Activated CD4-positive, alpha-beta T cell treated with anti-CD3 and anti-CD28 coated beads, Interleukin-2, Interleukin-4, amounts not matched to agents 100 ng/mL and 50 ng/mL, durations not matched to agents 16 hours and 8 hours (primary cell): ENCODE data around the gene AGAP3.

Experiments
- DNase-seq: peaks from one replicate; pipeline ENCODE4 v3.0.0-alpha.2; 2020; ENCODE audit warnings: low spot score

AGAP3 gene

DNA sequence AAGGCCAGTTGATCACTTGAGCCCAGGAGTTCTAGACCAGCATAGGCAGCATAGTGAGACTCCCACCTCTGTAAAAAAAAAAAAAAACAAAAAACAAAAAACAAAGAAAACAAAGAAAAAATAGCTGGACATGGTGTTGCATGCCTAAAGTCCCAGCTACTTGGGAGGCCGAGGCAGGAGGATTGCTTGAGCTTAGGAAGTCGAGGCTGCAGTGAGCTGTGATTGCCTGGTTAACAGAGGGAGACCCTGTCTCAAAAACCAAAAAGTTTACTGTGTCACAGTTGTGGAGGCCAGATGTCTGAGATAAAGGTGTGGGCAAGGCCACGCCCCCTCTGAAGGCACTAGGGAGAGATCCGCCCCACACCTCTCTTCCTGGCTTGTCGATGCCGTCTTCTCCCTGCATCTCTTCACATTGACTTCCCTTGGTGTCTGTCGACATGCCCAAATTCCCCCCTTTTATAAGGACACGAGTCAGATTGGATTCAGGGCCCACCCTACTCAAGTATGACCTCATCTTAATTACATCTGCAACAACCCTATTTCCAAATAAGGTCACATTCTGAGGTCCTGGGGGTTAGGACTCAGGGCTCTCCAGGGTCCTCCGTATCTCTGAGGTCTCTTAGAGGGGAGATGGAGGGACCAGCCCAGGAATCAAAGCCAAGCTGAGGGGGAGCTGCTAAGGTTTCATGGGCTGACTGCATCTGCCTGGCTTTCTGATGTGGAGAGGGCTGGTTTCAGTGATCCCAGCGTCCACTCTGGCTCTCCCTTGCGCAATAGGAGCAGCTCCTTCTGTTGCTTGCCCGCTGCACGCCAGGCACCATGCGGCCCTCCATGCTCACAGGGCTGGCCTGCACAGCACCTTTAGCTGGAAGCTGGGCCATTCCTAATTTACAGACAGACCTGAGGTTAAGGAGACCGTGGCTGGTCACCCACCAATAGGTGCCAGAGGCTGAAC lies 23.1 kb downstream of the AGAP3 start:
- no peak for DNase-seq

DNA sequence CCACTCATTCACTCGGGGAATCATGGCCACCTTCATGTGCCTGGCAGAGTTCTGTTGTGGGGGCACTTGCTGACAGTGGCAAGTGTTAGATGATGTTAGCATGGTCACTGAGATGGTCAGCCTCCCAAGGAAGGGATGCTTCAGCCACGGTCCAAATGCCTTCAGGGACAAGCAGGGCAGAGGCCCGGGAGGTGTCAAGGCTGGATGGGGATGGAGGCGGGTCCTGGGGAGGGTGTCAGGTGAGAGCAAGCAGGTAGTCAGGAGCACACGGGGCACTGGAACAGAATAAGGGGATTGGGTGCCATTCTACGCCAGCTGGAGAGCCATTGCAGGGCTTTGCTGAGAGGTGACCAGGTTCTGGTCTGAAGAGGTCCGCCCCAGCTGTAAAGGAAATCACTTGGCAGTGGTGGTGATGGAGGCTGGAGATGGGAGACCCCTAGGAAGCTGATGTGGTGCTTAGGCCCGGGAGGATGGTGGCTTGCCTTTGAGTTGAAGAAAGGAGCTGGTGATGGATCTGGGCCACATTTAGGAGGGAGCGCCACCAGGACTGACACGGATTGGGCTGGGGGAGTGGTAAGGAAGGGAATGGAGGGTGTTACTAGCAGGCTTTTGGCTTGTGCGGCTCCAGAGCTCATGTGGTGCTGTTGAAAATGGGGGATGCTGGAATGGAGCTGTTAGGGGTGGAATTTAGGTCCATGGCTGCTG lies 24.1 kb downstream of the AGAP3 start:
- DNase-seq, result no peak

DNA sequence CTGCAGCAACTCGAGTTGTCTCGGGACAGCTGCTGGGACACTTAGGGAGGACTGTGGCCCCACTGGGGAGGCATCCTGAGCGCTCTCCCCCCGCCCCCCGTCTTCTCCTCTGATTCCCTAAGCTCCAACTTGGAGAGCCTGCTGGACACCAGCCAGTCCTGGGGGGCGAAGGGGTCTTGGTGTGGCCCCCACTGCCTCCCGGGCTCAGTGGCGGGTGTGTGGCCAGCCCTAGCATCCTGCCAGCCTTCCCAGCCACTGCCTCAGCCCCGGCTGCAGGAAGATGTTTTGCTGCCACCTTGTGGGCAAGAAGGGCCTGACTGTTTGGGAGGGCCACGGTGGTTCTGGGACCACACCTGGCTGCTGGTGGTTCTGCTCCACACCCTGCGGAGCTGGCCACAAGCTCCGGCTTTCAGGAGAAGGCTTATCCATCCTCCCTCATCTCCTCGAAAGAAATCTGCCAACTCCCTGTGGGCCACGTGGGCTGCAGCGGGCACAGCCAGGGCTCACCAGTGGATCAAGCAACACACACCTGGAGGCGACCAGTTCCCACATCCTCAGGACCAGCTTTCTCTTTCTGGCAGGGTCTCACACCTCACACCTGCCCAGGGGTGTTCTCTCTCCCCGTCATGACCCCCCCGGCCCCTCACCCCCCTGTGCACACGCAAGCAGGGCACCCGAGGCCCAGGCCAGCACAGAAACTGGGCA lies 24.8 kb downstream of the AGAP3 start:
- peak; percentile 73 for DNase-seq

DNA sequence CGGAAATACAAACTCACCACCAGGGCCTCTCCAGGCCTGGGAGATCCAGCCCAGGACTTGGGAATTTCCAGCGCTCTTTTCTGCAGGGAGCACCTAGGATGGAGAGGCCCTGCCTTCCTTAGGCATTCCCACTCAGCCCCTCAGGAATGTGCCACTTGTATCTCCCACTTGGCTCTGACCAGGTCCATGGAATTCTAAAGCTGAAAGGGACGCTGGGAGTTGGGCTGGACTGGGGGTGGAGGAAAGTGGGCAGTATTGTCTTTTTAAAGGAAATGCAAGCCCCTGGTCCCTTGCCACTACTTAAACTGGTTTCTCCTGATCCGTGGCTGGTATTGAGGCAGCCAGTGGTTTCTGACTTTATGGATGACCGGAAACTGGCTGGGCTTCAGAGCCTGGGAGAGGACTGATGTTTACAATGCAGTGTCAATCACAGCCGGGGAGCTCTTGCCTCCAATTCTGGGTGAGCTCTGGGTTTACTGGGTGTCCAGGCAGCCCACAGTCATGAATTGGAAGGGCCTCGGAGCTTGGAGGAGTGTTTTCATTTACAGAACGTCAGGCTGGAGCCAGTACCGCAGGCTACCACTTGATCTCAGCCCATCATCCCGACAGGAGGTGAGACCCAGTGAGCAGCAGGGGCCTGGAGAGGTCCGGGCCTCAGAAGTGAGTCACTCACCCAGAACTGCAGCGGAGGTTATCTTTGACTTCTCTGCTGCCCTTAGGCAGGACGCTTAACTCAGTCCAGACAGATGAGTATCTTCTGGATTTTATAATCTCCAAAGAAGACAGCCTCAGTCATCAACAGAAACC lies 27.3 kb downstream of the AGAP3 start:
- no peak for DNase-seq

DNA sequence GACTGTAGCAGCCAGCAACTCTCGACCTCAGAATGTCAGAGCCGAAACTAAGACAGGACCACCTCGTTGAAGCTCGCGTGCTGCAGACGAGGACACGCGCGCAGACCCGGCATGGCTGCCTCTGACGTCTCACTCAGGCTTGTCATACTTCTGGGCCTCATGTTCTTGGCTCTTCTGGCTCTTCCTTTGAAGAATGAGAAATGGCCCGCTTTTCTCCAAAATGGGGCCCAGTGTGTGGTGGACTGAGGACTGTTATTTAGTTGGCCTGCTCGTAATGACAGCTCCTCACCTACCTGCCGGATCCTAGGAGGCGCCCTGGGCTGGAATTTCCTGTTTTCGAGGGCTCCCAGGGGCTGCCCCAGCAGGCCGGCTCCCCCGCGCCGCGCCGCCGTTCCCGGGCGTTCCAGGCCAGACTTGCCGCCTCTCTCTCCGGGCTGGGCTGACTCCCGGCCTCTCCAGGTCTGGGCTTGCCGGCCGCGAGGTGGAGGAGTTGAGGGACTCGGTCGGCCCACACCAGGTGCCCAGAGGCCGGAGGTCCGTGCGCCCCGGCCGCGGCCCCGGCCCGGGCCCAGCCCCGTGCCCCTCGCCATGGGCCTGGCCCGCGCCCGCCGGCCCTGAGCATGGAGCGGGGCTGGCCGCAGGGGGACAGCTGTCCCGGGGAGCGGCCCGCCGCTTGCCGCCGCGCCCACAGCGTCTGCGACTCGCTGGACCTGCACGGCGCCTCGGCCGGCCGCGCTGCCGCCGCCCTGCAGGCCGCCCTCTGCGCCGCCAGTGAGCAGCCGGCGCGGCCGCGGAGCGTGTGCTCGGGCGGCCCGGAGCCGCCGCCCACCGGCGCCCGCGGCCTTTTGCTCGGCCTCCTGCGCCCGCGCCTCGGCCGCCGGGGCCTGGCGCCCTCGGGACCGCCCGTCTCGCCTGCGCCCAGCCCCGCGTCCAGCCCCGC lies 28.1 kb downstream of the AGAP3 start:
- no peak for DNase-seq

DNA sequence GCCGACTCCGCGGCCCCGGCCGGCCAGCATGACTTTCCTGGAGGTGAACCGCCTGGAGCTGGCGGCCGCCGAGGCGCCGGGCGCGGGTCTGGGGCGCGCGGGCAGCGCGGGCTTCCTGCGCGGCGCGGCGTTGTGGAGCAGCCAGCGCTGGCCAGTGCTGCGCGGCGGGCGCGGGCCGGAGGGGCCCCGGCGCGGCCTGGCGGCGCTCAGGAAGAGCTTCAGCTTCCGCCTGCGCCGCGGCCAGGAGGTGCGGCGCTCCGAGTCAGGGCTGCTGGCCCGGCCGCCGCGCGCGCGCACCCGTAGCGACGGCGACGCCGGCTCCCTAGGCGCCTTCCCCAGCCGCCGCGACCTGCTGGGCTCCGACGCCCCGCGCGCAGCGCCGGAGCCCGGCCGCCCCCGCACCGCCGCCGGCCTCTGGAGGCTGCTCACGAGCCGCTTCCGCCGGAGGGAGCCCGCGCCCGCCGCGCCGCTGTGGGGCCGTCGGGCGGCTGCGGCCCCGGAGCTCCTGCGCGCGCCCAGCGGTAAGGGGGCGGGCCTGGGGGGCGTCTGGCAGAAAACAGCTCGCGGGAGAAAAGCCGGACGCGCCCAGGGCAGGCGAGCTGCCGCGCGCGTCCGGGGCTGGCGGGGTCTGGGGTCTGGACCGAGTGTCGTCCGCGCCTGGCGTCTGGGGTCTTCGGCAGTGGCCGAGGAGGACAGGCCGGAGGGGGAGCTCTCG lies 29.0 kb downstream of the AGAP3 start:
- peak; percentile 13 for DNase-seq

DNA sequence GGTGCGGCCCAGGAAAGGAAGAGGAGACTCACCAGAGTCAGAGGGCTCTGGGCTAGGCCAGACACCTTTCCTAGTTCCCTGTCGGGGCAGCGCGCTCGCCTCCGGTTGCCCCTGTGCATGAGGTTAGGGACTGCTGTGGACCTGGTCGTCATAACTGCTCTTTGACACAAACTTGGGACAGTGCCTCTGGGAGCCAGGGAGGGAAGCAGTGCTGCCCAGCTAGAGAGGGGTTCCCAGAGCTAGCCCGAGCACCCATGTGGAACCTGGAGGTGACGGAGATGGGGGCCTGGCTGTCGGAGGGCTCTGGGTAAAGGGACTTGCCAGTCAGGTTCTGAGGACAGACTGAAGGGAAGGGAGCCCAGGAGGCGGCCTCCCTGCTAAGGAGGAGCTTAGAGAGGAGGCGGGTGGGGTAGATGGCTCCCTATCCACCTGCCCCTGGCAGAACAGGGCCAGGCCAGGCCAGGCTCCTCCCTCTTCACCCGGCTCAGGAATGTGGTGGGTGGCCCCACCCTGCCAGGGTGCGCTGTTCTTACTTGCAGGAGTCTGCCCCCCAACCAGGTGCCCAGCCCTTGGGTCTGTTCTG lies 29.7 kb downstream of the AGAP3 start:
- DNase-seq, result no peak

DNA sequence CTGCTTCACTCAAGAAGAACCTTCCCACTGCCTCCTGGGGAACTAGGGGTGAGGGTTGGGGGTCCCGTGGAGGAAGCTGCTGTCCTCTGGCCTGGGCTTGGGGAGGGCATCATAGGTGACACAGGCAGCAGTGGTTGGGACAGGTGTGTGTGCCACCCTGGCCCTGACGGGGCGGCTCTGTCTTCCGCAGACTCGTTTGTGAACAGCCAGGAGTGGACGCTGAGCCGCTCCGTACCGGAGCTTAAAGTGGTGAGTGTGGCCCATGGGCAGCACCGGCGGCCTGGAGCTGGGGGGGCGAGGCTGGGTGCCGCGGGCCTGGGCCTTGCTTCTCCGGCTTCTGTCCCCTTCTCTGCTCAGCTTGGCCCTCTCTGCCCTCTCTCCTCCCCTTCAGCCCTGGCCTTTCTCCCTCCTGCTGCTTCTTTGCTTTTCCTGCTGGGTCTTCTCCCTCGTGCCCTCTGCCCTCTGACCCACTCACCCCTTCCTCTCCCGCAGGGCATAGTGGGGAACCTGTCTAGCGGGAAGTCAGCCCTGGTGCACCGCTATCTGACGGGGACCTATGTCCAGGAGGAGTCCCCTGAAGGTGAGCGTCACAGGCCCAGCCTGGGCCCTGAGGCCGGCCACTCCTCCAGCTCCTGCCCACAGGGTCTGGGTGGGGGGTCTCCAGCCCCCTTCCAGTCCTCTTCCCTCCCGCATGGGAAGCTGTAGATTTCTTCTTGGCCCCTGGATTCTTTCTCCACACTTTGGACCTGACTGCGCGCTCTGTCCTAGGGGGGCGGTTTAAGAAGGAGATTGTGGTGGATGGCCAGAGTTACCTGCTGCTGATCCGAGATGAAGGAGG lies 30.5 kb downstream of the AGAP3 start:
- DNase-seq, result no peak

DNA sequence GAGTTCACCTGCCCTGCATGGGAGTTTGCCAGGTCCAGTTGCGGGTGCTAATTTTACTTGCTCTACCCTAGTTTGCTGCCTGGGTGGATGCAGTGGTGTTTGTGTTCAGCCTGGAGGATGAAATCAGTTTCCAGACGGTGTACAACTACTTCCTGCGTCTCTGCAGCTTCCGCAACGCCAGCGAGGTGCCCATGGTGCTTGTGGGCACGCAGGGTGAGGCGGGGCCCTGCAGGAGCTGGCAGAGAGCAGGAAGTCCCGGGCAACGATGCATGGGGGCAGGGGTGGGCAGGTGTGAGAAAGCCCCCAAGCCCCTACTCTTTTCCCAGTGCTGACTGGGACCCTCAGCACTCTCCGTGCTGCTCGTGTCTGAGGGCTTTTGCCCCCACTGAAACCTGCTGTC lies 31.3 kb downstream of the AGAP3 start:
- no peak for DNase-seq

DNA sequence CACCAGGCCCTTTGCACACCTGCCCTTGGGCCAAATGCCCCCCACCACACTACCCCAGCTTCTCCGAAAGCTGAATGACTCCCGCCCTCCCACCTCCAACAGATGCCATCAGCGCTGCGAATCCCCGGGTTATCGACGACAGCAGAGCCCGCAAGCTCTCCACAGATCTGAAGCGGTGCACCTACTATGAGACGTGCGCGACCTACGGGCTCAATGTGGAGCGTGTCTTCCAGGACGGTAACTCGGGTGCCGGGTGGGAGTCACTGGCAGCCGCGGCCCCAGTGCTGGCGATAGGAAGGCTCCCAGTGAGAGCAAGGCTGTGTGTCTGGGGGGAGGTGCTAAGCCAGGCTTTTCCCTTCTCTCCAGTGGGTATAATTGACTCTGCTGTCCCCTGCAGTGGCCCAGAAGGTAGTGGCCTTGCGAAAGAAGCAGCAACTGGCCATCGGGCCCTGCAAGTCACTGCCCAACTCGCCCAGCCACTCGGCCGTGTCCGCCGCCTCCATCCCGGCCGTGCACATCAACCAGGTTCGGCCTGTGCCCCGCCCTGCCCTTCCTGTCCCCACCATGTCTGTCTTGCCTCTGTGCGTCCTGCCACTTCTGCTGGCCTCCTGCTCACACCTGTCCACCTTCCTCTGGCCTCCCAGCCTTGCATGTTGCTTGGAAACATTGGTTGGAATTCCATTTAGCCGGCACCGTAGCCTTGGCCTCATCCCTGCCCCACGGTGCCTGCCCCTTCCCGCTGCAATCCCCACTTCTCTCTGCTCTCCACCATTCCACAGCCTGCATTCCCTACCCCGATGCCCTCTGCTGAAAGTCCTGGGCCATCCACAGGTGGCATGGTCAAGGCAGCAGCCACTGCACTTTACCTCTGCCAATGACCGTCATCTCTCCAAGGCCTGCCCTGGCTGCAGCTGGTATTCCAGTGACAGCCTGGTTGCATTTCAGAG lies 32.1 kb downstream of the AGAP3 start:
- no peak for DNase-seq

DNA sequence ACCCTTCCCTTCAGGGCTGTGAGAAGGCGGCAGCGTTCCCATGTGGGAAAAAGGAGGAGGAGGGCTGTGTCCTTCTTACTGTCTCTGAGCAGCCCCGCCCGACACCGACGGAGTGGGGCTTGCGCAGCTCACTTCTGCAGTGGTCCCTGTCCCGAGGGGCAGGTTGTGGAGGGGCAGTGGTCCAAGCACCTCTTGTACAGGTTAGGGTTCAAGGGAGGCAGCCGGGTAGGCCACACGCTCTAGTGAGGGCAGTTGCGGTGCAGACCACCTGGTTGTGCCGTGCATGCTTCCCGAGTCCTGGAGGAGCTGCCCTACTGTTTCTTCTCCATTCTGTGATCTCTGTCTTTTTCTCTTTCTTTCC lies 32.8 kb downstream of the AGAP3 start:
- no peak for DNase-seq

DNA sequence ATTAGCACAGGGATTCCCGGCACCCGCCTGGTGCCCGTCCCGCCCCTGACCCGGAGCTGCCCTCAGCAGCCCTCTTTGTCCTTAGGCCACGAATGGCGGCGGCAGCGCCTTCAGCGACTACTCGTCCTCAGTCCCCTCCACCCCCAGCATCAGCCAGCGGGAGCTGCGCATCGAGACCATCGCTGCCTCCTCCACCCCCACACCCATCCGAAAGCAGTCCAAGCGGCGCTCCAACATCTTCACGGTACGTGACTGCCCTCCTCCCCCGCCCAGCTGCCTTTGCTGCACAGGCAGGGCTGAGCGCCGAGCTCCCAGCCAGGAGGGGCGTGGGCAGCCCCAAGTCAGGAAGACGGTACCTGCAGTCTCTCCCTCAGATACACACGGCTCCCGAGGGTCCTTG lies 33.6 kb downstream of the AGAP3 start:
- DNase-seq, result no peak

DNA sequence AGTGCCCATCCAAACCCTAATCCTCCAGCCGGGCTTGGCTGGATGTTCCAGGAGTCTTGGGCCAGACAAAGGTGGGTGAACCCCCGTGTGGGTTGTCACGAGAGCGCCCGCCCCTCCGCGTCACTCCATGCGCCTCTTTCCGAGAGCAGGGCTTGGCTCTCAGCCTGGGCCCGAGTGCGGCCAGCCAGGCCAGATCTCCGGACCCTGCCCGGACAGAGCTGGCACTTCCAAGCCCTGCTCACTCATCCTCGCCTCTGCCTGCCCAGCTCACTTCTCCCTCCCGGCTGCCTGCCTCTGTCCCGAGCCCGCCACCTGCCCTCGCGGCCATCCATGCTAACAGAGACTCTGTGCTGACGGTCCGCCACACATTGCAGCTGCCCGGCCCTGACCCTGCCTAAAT lies 34.6 kb downstream of the AGAP3 start:
- no peak for DNase-seq

DNA sequence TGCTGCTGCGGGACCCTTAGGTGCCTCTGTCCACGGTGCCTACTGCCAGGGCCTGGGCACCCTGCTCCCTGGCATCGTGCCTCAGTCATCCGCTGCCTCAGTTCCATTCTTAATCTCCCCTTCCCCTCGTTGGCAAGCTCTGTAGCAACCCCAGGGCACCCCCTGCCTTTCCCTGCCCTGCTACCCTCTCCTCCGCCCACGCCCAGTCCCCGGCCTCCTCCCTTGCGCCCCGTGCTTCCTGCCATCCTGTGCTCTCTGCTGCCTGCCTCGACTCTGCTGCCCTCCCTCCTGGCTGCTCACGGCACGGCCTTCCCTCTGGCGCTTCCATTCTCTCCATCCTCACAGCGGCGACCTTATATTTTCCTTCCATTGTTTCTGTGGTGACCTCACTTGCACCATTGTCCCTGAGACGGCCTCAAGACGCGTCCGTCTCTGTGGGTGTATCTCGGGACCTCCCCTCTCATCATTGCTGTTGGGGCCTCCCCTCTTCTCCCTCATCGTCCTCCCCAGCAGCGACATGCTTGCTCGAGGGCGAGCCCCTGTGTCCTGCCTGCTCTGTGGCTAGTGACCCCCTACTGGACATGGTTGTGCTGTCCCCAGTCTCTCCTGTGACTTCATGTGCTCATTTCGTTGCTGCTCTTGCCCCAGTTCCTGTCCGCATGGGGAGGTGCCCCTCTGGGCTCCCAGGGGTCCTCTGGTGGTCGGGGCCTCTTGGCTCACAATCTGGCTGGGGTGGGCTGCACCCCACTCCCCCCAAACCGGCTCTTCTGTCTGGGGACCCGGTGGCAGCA lies 35.3 kb downstream of the AGAP3 start:
- DNase-seq, result no peak

DNA sequence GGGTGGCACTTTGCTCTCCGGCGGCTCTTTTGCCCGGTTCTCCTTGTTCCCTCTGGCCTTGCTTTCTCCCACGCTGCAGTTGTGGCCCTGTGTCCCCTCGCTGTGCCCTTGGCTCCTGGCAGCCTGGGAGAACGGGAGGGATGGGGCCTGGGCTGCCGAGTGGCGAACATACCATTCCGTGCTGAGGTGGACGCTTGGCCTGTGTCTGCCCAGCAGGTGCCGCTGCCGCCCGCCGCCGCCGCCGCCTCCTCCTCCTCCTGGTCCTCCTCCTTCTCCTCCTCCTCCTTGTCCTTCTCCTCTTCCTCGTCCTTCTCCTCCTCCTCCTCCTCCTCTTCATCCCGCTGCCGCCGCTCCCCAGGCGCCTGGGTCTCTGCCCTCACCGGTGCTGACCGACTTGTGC lies 36.0 kb downstream of the AGAP3 start:
- DNase-seq, result no peak

DNA sequence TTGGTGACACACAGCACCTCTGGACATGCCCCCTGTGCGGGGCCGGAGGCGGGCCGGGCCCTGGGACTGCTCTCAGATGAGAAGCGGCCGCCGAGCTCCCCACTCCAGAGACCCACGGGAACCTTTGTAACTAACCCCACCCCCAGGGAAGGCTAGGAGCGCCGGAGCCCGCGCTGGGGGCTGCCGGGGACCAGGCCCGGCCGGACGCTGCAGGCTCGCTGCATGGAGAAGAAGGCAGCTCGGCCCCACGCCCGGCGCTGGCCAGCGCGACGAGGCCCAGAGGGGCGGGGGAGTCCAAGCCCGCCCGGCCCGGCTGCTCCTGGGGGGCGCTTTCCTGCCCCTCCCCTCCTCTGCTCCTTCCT lies 36.5 kb downstream of the AGAP3 start:
- DNase-seq, result no peak
